HEK293 (cell line): ENCODE results near the gene GPRC5D.

Experiments used
- BCL11B ChIP-seq: fragments of 450-650 bp; formaldehyde crosslinking; IDR thresholded peaks from 2 replicates; pipeline ENCODE4 v1.5.1; 2016; ENCODE audit warnings: low read depth, missing biosample characterization, missing genetic modification characterization
- CTCF ChIP-seq: fragments of 450-650 bp; formaldehyde crosslinking; IDR thresholded peaks from 2 replicates; pipeline ENCODE4 v1.5.1; 2016; ENCODE audit warnings: missing biosample characterization, missing genetic modification characterization
- KLF16 ChIP-seq: fragments of 450-650 bp; formaldehyde crosslinking; IDR thresholded peaks from 2 replicates; pipeline ENCODE4 v1.5.1; 2017; ENCODE audit warnings: missing biosample characterization, missing genetic modification characterization
- YY1 ChIP-seq: fragments of 450-650 bp; formaldehyde crosslinking; IDR thresholded peaks from 2 replicates; pipeline ENCODE4 v1.5.1; 2018; ENCODE audit warnings: missing biosample characterization, missing genetic modification characterization
- ZBTB44 ChIP-seq: fragments of 450-650 bp; IDR thresholded peaks from 2 replicates; pipeline ENCODE4 v1.5.1; 2018; ENCODE audit warnings: missing biosample characterization, mild to moderate bottlenecking, missing genetic modification characterization
- ZIC2 ChIP-seq: fragments of 450-650 bp; formaldehyde crosslinking; IDR thresholded peaks from 2 replicates; pipeline ENCODE4 v1.5.1; 2016; ENCODE audit warnings: missing biosample characterization, missing genetic modification characterization
- ZNF114 ChIP-seq: fragments of 450-650 bp; formaldehyde crosslinking; IDR thresholded peaks from 2 replicates; pipeline ENCODE4 v1.5.0; 2017; ENCODE audit warnings: missing biosample characterization, missing genetic modification characterization
- ZNF274 ChIP-seq, 2 experiments: fragments of 200-500 bp in 1 of 2; fragments of 450-650 bp in 1 of 2; sonication (Bioruptor generic) in 1 of 2; formaldehyde crosslinking in 1 of 2; IDR thresholded peaks; 2 replicates each; pipeline versions ENCODE4 v1.5.1 to v1.6.1; 2014 to 2016; ENCODE audit warnings: borderline replicate concordance in 1 of 2, inconsistent platforms in 1 of 2, low read length in 1 of 2, missing biosample characterization in 1 of 2, missing genetic modification characterization in 1 of 2
- ZNF292 ChIP-seq: fragments of 450-650 bp; formaldehyde crosslinking; IDR thresholded peaks from 2 replicates; pipeline ENCODE4 v1.5.1; 2016; ENCODE audit warnings: low read depth, missing biosample characterization, missing genetic modification characterization, borderline replicate concordance
- ZNF571 ChIP-seq: fragments of 450-650 bp; formaldehyde crosslinking; IDR thresholded peaks from 2 replicates; pipeline ENCODE4 v1.5.0; 2017; ENCODE audit warnings: missing biosample characterization, missing genetic modification characterization
- ZNF610 ChIP-seq: fragments of 450-650 bp; formaldehyde crosslinking; IDR thresholded peaks from 2 replicates; pipeline ENCODE4 v1.5.1; 2016; ENCODE audit warnings: missing biosample characterization, missing genetic modification characterization, borderline replicate concordance
- ZNF747 ChIP-seq: fragments of 450-650 bp; formaldehyde crosslinking; IDR thresholded peaks from 2 replicates; pipeline ENCODE4 v1.5.1; 2016; ENCODE audit warnings: missing biosample characterization, missing genetic modification characterization
- ZNF785 ChIP-seq: fragments of 450-650 bp; formaldehyde crosslinking; IDR thresholded peaks from 2 replicates; pipeline ENCODE4 v1.5.1; 2016; ENCODE audit warnings: missing biosample characterization, missing genetic modification characterization
- ZSCAN4 ChIP-seq: fragments of 450-650 bp; formaldehyde crosslinking; IDR thresholded peaks from 2 replicates; pipeline ENCODE4 v1.5.1; 2017; ENCODE audit warnings: missing biosample characterization, missing genetic modification characterization

GRCh38 chr12:12919666-12920435 is 32.1 kb downstream of the GPRC5D start:
- no peak for TF ChIP-seq CTCF
- TF ChIP-seq ZIC2 (tag by site-specific recombination), result no peak
- TF ChIP-seq ZNF747 (tag by site-specific recombination), result no peak
- no peak for TF ChIP-seq ZNF571 (tag by site-specific recombination)
- TF ChIP-seq ZNF292 (tag by site-specific recombination), result no peak
- TF ChIP-seq ZSCAN4 (tag by site-specific recombination), result no peak
- TF ChIP-seq YY1, result no peak
- no peak for TF ChIP-seq BCL11B
- TF ChIP-seq ZNF610, result no peak
- TF ChIP-seq ZNF114 (tag by site-specific recombination), result no peak
- no peak for TF ChIP-seq KLF16 (tag by site-specific recombination)
- no peak for TF ChIP-seq ZNF274 (IDR thresholded peaks at IDR 0.05; ENCODE audit: low read length)
- no peak for TF ChIP-seq ZNF274 (tag by site-specific recombination; IDR thresholded peaks at IDR 0.05; ENCODE audit: borderline replicate concordance)
- no peak for TF ChIP-seq ZBTB44 (tag by site-specific recombination)
- no peak for TF ChIP-seq ZNF785 (tag by site-specific recombination)
